HG03558 (cell line): ENCODE measurements around the gene CISD1.
"Not testable (repeated sequence)": the region's sequence is repeated elsewhere in the genome, so short reads cannot be mapped to it uniquely, and the experiment has no call there.

Experiments
- ATAC-seq: cut with Tn5 transposase; IDR thresholded peaks from one replicate; pipeline ENCODE4 v1.9.1; 2021; ENCODE audit warnings: moderate number of reproducible peaks; ENCODE audit not compliant: unreplicated experiment; ENCODE audit errors: extremely low read depth

CISD1 gene

GRCh38 chr10:58268946-58269781 is at the start of gene CISD1:
Gene CISD1 (plus strand): TSS chr10:58269162. CDS start chr10:58269274, 112 bp downstream.
- ATAC-seq: peak; percentile 53

- ATAC-seq: no peak
Measured at GRCh38 chr10:58219875-58220274, 49.1 kb upstream of the CISD1 start.

DNA sequence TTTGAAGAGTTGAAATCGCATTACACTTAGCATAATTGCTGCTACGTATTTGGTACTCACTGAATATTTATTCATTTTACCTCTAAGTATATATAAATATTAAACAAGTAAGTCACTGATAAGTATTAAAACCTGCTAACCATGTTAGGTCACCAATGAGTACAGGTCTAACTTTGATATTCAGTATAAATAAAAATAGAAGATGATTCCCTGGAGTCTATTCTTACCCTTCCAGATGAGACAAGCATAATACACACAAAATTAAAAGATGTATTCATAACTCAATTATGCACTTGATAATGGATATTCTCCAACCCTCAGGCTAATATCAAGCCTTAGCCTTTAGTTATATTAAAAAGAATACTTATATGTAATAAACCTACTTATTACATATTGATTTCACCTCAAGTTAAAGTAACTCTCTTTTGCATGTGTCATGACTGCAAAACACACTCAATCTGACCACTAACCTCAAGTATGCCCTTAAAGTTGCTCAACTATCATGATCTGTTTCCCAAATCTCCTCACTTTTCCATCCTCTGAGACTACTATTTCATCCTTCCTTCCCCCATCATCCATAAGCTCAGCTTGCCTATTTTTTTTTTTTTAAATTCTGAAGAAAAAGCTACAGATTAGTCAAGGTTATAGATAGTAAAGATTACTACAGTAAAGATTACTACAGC is 48.1 kb upstream of the CISD1 start:
- ATAC-seq: no peak

GRCh38 chr10:58225654-58226053 is 43.3 kb upstream of the CISD1 start:
- no peak for ATAC-seq

- not testable (repeated sequence) for ATAC-seq
Measured at GRCh38 chr10:58229856-58230255, 39.1 kb upstream of the CISD1 start.

DNA sequence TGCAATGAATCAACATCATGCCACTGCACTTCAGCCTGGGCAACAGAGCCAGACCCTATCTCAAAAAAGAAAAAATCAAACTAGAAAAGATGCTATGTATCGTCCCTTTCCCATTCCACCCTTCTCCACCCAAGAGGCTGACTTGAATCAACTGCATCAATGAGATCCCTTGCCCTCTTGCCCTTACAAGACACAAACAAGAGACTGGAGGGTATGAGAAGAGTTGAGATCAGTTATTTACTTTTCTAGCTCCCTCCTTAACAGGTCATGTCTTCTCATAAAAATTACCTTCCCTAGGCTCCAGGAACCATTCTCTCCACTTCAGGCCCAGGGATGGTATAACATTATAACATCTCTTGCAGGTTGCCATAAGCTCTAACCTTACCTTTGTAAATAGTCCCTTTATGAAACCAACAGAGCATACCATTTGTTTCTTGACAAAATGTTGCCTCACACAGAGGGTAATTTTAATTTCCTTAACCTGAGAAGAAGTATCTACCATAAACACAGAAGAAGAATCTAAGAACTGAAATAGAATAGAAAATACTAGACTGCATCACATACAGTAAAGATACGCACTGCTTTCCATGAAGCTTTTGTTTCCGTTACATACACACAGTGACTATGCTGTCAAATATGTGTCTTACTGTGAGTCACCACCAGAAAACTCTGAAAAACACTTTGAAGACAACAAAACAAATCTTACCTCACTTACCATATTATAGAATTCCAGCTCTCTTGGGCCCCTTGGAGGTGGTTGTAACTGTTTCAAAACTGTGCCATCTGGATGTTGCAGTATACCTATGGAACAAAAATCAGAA is 31.7 kb upstream of the CISD1 start:
- no peak for ATAC-seq

GRCh38 chr10:58239561-58240169 is 29.3 kb upstream of the CISD1 start:
- ATAC-seq: no peak

- ATAC-seq: no peak
Measured at GRCh38 chr10:58240531-58240930, 28.4 kb upstream of the CISD1 start.

DNA sequence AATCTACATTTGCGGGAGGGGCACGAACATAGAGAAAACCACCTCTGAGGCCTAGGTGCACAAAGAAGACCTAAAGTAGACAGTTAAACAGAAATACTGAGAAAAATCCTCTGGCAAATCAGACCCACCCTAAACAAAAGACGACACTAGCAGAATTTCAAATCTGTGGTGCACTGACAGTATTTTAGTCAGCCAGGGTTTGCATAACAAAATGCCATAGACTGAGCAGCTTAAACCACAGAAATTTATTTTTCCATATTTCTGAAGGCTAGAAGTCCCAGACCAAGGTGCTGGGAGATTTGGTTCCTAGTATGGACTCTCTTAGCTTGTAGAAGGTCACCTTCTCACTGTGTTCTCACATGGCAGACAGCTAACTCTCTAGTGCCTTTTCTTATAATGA is 27.6 kb upstream of the CISD1 start:
- no peak for ATAC-seq

- no peak for ATAC-seq
Measured at GRCh38 chr10:58243269-58243668, 25.7 kb upstream of the CISD1 start.

DNA sequence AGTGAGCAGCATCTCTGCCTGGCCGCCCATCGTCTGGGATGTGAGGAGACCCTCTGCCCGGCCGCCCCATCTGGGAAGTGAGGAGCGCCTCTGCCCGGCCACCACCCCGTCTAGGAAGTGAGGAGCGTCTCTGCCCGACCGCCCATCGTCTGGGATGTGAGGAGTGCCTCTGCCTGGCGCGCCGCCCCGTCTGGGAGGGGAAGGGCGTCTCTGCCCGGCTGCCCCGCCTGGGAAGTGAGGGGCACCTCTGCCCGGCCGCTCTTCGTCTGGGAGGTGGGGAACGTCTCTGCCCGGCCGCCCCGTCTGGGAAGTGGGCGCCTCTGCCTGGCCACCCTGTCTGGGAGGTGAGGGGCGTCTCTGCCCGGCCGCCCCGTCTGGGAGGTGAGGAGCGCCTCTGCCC is 25.2 kb upstream of the CISD1 start:
- ATAC-seq: not testable (repeated sequence)

GRCh38 chr10:58244242-58244641 is 24.7 kb upstream of the CISD1 start:
- not testable (repeated sequence) for ATAC-seq

DNA sequence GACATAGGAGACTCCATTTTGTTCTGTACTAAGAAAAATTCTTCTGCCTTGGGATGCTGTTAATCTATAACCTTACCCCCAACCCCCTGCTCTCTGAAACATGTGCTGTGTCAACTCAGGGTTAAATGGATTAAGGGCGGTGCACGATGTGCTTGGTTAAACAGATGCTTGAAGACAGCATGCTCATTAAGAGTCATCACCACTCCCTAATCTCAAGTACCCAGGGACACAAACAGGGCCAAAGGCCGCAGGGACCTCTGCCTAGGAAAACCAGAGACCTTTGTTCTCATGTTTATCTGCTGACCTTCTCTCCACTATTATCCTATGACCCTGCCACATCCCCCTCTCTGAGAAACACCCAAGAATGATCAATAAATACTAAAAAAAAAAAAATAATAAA is 24.3 kb upstream of the CISD1 start:
- not testable (repeated sequence) for ATAC-seq

GRCh38 chr10:58253184-58253583 is 15.8 kb upstream of the CISD1 start:
- ATAC-seq: no peak

- ATAC-seq: no peak
Measured at GRCh38 chr10:58254644-58255043, 14.3 kb upstream of the CISD1 start.

DNA sequence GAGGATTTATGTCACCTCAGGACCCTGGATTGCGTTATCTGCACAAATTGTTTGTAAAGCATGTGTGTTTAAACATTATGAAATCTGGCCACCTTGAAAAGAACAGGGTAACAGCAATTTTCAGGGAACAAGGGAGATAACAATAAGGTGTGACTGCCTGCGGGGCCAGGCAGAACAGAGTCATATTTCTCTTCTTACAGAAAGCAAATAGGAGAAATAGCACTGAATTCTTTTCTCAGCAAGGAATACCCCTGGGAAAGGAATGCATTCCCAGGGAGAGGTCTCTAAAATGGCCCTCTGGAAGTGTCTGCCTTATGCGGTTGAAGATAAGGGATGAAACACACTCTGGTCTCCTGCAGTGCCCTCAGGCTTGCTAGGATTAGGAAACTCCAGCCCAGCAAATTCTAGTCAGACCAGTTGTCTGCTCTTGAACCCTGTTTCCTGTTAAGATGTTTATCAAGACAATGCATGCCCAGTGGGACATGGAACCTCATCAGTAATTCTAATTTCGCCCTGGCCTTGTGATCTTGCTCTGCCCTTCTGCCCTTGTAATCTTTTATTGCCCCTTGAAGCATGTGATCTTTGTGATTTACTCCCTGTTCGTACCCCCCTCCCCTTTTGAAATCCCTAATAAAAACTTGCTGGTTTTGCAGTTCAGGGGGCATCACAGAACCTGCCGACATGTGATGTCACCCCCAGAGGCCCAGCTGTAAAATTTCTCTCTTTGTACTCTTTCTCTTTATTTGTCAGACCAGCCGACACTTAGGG is 12.8 kb upstream of the CISD1 start:
- not testable (repeated sequence) for ATAC-seq

- no peak for ATAC-seq
Measured at GRCh38 chr10:58258977-58259692, 9.8 kb upstream of the CISD1 start.

GRCh38 chr10:58260334-58260733 is 8.6 kb upstream of the CISD1 start:
- no peak for ATAC-seq

- ATAC-seq: no peak
Measured at GRCh38 chr10:58262766-58263165, 6.2 kb upstream of the CISD1 start.
